Prostate gland (tissue), 2 donors: ENCODE data around the gene CCDC69.

Experiments
- CTCF ChIP-seq, 4 experiments: fragments of 200-600 bp in 2 of 4; fragments of 450-650 bp in 2 of 4; sonication (generic) in 2 of 4; IDR thresholded peaks; 1 replicate in 3 of 4; 2 replicates in 1 of 4; pipeline ENCODE4 v1.5.1; 2016 to 2019; ENCODE audit warnings: antibody characterized with exemption in 4 of 4, mild to moderate bottlenecking in 2 of 4, moderate library complexity in 2 of 4
- POLR2A ChIP-seq: fragments of 450-650 bp; IDR thresholded peaks from one replicate; pipeline ENCODE4 v1.6.1; 2016; ENCODE audit warnings: antibody characterized with exemption, mild to moderate bottlenecking

DNA sequence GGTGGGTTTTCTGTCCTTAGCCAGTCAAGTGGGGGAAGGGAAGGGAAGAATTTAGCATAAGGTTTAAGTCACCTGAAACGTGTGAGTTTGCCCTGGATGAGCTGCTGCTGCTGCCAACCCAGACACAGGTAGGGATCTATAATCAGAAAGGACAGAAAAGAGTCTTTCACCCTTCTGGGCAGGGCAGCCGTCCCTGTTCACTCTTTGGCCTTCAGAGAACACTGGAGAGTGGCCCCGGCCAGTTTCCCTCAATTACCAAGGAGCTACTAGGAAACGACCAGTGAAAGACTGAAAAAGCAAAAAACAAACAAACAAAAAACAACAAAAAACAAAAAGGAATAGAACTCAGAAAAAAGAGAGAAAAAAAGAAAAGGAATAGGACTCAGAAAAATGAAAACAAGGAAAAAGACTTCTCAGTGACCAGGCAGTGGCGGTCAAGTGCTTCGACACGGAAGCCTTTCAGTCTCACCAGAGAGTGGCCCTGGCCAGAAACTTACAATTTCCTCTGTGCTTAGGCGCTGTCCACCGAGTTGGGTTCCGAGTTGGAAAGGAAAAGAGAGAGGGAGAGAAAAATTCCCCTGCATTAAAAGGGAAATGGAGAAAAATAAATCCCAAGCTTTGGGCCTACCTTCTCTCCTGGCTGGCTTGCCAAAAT lies 26.6 kb upstream of the CCDC69 start:
- TF ChIP-seq CTCF (IDR thresholded peaks at IDR 0.05), result no peak
- no peak for TF ChIP-seq POLR2A
